Measurements from ENCODE around the gene KATNA1.

KATNA1 gene

GRCh38 chr6:149648148-149649145 lies at the start of gene KATNA1:
TSS of gene KATNA1 (minus strand) at chr6:149648714. CDS start at chr6:149638547, 10,167 bp downstream.
- peak within 1 kb of the TSS; percentile 84 for H3K4me3 ChIP-seq (ENCODE audit: low read length)
- no peak for TF ChIP-seq CTCF (conservative IDR thresholded peaks at IDR 0.05; ENCODE audit: low read depth, low read length)
- no peak for DNase-seq (ENCODE audit: low read depth)

DNA sequence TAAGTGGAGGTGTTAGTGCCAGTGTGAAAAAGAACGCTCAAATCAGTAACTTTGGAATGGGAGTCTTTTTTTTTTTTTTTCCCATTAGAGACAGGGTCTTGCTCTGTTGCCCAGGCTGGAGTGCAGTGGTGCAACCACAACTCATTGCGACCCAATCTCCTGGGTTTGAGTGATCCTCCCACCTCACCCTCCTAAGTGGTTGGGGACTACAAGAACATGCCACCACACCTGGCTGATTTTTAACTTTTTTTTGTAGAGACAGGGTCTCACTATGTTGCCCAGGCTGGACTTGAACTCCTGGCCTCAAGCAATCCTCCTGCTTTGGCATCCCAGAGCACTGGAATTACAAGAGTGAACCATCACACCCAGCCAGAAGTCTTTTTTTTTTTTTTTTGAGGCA lies 49.7 kb upstream of the KATNA1 start:
- no peak for DNase-seq (ENCODE audit: low read depth)
- no peak overlapping the region for H3K4me3 ChIP-seq (ENCODE audit: low read length)
- TF ChIP-seq CTCF (conservative IDR thresholded peaks at IDR 0.05; ENCODE audit: low read depth, low read length): no peak

- H3K4me3 ChIP-seq (ENCODE audit: low read length): no peak overlapping the region
- TF ChIP-seq CTCF (conservative IDR thresholded peaks at IDR 0.05; ENCODE audit: low read depth, low read length): no peak
- no peak for DNase-seq (ENCODE audit: low read depth)
These were observed 48.4 kb upstream of the KATNA1 start for GRCh38 chr6:149696901-149697300.

- no peak overlapping the region for H3K4me3 ChIP-seq (ENCODE audit: low read length)
- no peak for DNase-seq (ENCODE audit: low read depth)
- no peak for TF ChIP-seq CTCF (conservative IDR thresholded peaks at IDR 0.05; ENCODE audit: low read depth, low read length)
These were observed 46.4 kb upstream of the KATNA1 start for GRCh38 chr6:149694921-149695320.

GRCh38 chr6:149691201-149691600 lies 42.7 kb upstream of the KATNA1 start:
- H3K4me3 ChIP-seq (ENCODE audit: low read length): no peak overlapping the region
- TF ChIP-seq CTCF (conservative IDR thresholded peaks at IDR 0.05; ENCODE audit: low read depth, low read length): no peak
- no peak for DNase-seq (ENCODE audit: low read depth)

GRCh38 chr6:149686230-149686629 lies 37.7 kb upstream of the KATNA1 start:
- no peak for DNase-seq (ENCODE audit: low read depth)
- no peak for TF ChIP-seq CTCF (conservative IDR thresholded peaks at IDR 0.05; ENCODE audit: low read depth, low read length)
- H3K4me3 ChIP-seq (ENCODE audit: low read length): no peak overlapping the region

Measured in retinal pigment epithelial cell (primary cell).